ENCODE measurements around the gene IL36B.

The IL36B gene

GRCh38 chr2:113075600-113075999 is 22.9 kb upstream of the IL36B start:
- DNase-seq, result no peak

- no peak for DNase-seq
Observed at GRCh38 chr2:113075030-113075429, 22.4 kb upstream of the IL36B start.

- DNase-seq, result no peak
Observed at GRCh38 chr2:113073325-113073834, 20.7 kb upstream of the IL36B start.

GRCh38 chr2:113072584-113072983 is 19.9 kb upstream of the IL36B start:
- DNase-seq, result no peak

GRCh38 chr2:113070606-113070975 is 17.9 kb upstream of the IL36B start:
- no peak for DNase-seq

GRCh38 chr2:113069676-113070605 is 17.3 kb upstream of the IL36B start:
- no peak for DNase-seq

- no peak for DNase-seq
Observed at GRCh38 chr2:113068706-113069485, 16.2 kb upstream of the IL36B start.

- DNase-seq, result no peak
Observed at GRCh38 chr2:113068249-113068648, 15.6 kb upstream of the IL36B start.

GRCh38 chr2:113067681-113068080 is 15.0 kb upstream of the IL36B start, which contains the start of gene IL1F10:
TSS of gene IL1F10 (plus strand) at chr2:113067970. CDS start at chr2:113072739, 4,769 bp downstream.
- DNase-seq, result no peak

- DNase-seq, result no peak
Observed at GRCh38 chr2:113064898-113065297, 12.2 kb upstream of the IL36B start.

GRCh38 chr2:113064281-113064680 is 11.6 kb upstream of the IL36B start:
- no peak for DNase-seq

- DNase-seq, result no peak
Observed at GRCh38 chr2:113061896-113062770, 9.5 kb upstream of the IL36B start.

GRCh38 chr2:113061241-113061640 is 8.6 kb upstream of the IL36B start:
- no peak for DNase-seq

GRCh38 chr2:113060796-113061195 is 8.1 kb upstream of the IL36B start:
- no peak for DNase-seq

- DNase-seq, result no peak
Observed at GRCh38 chr2:113060396-113060795, 7.7 kb upstream of the IL36B start.

GRCh38 chr2:113058998-113059960 is 6.6 kb upstream of the IL36B start, which contains the start of gene IL36RN:
TSS of gene IL36RN (plus strand) at chr2:113059198. CDS start at chr2:113059439, 241 bp downstream.
- DNase-seq, result no peak

GRCh38 chr2:113058411-113058994 is 5.8 kb upstream of the IL36B start:
- DNase-seq, result no peak

- DNase-seq, result no peak
Observed at GRCh38 chr2:113057117-113057516, 4.5 kb upstream of the IL36B start.

GRCh38 chr2:113056521-113056920 is 3.9 kb upstream of the IL36B start:
- no peak for DNase-seq

- DNase-seq, result no peak
Observed at GRCh38 chr2:113054066-113054465, 1.4 kb upstream of the IL36B start.

GRCh38 chr2:113053666-113054065 is 999 bp upstream of the IL36B start:
- no peak for DNase-seq

Measured in NCI-H748 treated with DMSO at 0.1 percent for 48 hours (cell line).